GM12872 (cell line): ENCODE measurements around the gene SNX10.
A peak's percentile ranks its signal among the peaks of the same experiment; 100 is the strongest.

Source experiments
- CTCF ChIP-seq: IDR thresholded peaks from 3 replicates; pipeline ENCODE4 v1.5.1; 2011; ENCODE audit warnings: low read depth, mild to moderate bottlenecking, low read length, moderate library complexity; ENCODE audit not compliant: insufficient read depth

Gene SNX10

GRCh38 chr7:26365077-26365900 is 73.6 kb downstream of the SNX10 start:
- TF ChIP-seq CTCF: peak; percentile 64

- no peak for TF ChIP-seq CTCF
Observed at GRCh38 chr7:26365901-26366275, 74.2 kb downstream of the SNX10 start.

- TF ChIP-seq CTCF: no peak
Observed at GRCh38 chr7:26367219-26367711, 75.6 kb downstream of the SNX10 start.

GRCh38 chr7:26368542-26368941 is 76.9 kb downstream of the SNX10 start:
- no peak for TF ChIP-seq CTCF

- peak; percentile 64 for TF ChIP-seq CTCF
Observed at GRCh38 chr7:26369593-26369992, 77.9 kb downstream of the SNX10 start.

- no peak for TF ChIP-seq CTCF
Observed at GRCh38 chr7:26370011-26370410, 78.3 kb downstream of the SNX10 start.

- TF ChIP-seq CTCF: no peak
Observed at GRCh38 chr7:26372249-26372648, 80.6 kb downstream of the SNX10 start.
